Measurements from ENCODE around the gene STN1.

DNA sequence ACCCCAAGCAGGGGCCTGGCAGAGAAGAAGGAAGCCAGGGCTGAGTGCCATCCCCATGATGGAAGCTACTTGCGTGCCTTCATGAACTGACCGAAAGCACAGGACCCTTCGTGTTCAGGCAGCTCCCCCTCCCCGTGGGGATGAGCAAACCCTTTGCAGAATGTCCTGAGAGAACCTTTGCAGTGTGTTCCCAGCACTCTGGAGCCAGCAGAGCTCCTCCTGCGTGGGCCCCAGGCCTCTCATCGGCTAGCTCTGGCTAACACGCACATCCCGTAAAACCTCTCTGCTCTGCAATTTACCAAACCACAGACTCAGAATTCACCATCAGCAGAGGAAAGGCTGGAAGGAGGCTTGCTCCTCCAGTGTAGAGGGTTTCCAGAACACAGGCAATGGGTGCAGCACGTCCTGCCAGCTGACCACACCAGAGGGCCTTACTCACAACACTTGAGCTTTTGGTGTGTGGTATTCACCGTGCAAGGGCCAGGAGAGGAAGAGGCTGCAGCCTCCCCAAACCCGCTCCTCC is 65.7 kb downstream of the STN1 start:
- no peak for TF ChIP-seq POLR2AphosphoS5 (IDR thresholded peaks at IDR 0.05; ENCODE audit: borderline replicate concordance, low read depth, low read length)
- no peak for TF ChIP-seq EZH2 (IDR thresholded peaks at IDR 0.05)
- no peak for TF ChIP-seq FOXP2 (optimal IDR thresholded peaks at IDR 0.05; ENCODE audit: control extremely low read depth, extremely low read length, insufficient read depth)
